Esophagus squamous epithelium (tissue), 4 donors: ENCODE results near the gene SPARCL1.

Experiments
- POLR2A ChIP-seq, 4 donors: fragments of 450-650 bp; IDR thresholded peaks; one replicate each; pipeline ENCODE4 v1.6.1; 2017; ENCODE audit warnings: antibody characterized with exemption in 4 of 4, mild to moderate bottlenecking in 4 of 4, moderate library complexity in 3 of 4
- TF ChIP-seq, protein P1 (sequence below), 6 experiments: fragments of 450-650 bp in 4 of 6; fragments of 200-600 bp in 2 of 6; sonication (generic) in 2 of 6; IDR thresholded peaks; one replicate each; pipeline ENCODE4 v1.5.1; 2016 to 2019; ENCODE audit warnings: antibody characterized with exemption in 6 of 6, mild to moderate bottlenecking in 4 of 6, moderate library complexity in 4 of 6

DNA sequence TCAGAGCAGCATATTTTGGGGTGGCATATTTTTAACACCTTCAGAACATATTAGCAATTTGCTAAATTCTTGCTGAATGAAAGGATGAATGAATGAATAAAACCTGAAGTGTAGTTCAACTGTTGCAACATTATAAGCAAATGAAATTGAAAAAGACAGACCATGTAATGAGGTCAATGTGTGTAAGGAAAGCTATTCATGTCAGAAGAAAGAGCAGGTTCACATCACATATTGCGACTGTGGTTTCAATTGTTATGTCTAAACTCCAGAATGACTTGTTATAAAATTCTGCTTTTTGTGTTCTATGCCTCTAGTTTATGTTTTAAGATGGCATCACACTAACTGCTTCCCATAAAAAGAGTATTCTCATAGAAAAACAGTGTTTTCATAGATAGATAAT, 46.2 kb upstream of the SPARCL1 start:
- TF ChIP-seq, protein P1, sequence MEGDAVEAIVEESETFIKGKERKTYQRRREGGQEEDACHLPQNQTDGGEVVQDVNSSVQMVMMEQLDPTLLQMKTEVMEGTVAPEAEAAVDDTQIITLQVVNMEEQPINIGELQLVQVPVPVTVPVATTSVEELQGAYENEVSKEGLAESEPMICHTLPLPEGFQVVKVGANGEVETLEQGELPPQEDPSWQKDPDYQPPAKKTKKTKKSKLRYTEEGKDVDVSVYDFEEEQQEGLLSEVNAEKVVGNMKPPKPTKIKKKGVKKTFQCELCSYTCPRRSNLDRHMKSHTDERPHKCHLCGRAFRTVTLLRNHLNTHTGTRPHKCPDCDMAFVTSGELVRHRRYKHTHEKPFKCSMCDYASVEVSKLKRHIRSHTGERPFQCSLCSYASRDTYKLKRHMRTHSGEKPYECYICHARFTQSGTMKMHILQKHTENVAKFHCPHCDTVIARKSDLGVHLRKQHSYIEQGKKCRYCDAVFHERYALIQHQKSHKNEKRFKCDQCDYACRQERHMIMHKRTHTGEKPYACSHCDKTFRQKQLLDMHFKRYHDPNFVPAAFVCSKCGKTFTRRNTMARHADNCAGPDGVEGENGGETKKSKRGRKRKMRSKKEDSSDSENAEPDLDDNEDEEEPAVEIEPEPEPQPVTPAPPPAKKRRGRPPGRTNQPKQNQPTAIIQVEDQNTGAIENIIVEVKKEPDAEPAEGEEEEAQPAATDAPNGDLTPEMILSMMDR (IDR thresholded peaks at IDR 0.05) = no peak
- TF ChIP-seq POLR2A (IDR thresholded peaks at IDR 0.05) = no peak
